A549 (cell line): ENCODE measurements around the gene NCOA3. TPM values are rescaled to one million over a fixed set of nuclear protein-coding genes. Genes with fewer than 3 reads are reported as not detected.

Source experiments
- ATAC-seq, 2 experiments: fragments of 200-7000 bp in 1 of 2; fragments of >200 bp in 1 of 2; cut with Nextera tagmentation in 1 of 2; cut with Tn5 transposase in 1 of 2; 3 replicates each; pipeline versions ENCODE4 v1.8.0 to v1.9.1; 2018 to 2020; ENCODE audit warnings: mild to moderate bottlenecking in 1 of 2, moderate library complexity in 1 of 2
- CTCF ChIA-PET: fragments of 300-600 bp; sonication (Branson Sonifier 250); formaldehyde crosslinking; extraction: SDS; loops from one replicate; lab custom pipeline; 2021; ENCODE audit warnings: antibody characterized with exemption, inconsistent platforms; lab: Yijun Ruan, JAX
- POLR2A ChIA-PET: fragments of 350-600 bp; formaldehyde crosslinking; extraction: SDS; loops from one replicate; lab custom pipeline; 2021; ENCODE audit warnings: antibody characterized with exemption, inconsistent platforms; lab: Yijun Ruan, JAX
- DNase-seq, 2 experiments: peaks; one replicate each; pipeline versions ENCODE4 v3.0.0 to v3.0.0-alpha.2; 2011 to 2016; ENCODE audit warnings: low read depth in 1 of 2, low spot score in 1 of 2
- FAIRE-seq: peaks from 2 replicates; lab custom pipeline; 2011; peaks lifted over from hg19 to GRCh38; lab: Jason Lieb, UNC
- H3K27ac ChIP-seq, 2 experiments: fragments of >200 bp; sonication (Bioruptor Twin); formaldehyde crosslinking; 3 replicates each; pipeline ENCODE4 v1.5.1; 2016 to 2017
- H3K4me1 ChIP-seq: fragments of >200 bp; sonication (Bioruptor Twin); formaldehyde crosslinking; 3 replicates; pipeline ENCODE4 v1.6.1; 2016
- H3K4me2 ChIP-seq: fragments of >200 bp; sonication (Bioruptor Twin); formaldehyde crosslinking; 3 replicates; pipeline ENCODE4 v1.6.1; 2016
- H3K4me3 ChIP-seq: fragments of >200 bp; sonication (Bioruptor Twin); formaldehyde crosslinking; 3 replicates; pipeline ENCODE4 v1.5.1; 2016
- H3K9me3 ChIP-seq: fragments of >200 bp; sonication (Bioruptor Twin); formaldehyde crosslinking; 3 replicates; pipeline ENCODE4 v1.6.1; 2016
- CEBPB ChIP-seq, 2 experiments: fragments of >200 bp in 1 of 2; sonication (Bioruptor Twin) in 1 of 2; formaldehyde crosslinking in 1 of 2; IDR thresholded peaks; 2 replicates each; pipeline ENCODE4 v1.6.1; 2012 to 2016
- CHD2 ChIP-seq: fragments of 150-350 bp; IDR thresholded peaks from 2 replicates; pipeline ENCODE4 v1.6.1; 2014; ENCODE audit warnings: low read length; ENCODE audit not compliant: partially characterized antibody
- CTCF ChIP-seq: fragments of >200 bp; sonication (Bioruptor Twin); formaldehyde crosslinking; IDR thresholded peaks from 3 replicates; pipeline ENCODE4 v1.5.1; 2016
- EP300 ChIP-seq, 2 experiments: fragments of >200 bp; sonication (Bioruptor Twin); formaldehyde crosslinking; IDR thresholded peaks; 2 replicates in 1 of 2; 3 replicates in 1 of 2; pipeline ENCODE4 v1.6.1; 2016 to 2017
- FOSL2 ChIP-seq, 2 experiments: fragments of 450-650 bp in 1 of 2; fragments of >200 bp in 1 of 2; sonication (Bioruptor Twin) in 1 of 2; formaldehyde crosslinking; IDR thresholded peaks; 2 replicates each; pipeline versions ENCODE4 v1.5.0 to v1.6.1; 2016 to 2020; ENCODE audit warnings: mild to moderate bottlenecking in 1 of 2, moderate library complexity in 1 of 2
- FOXS1 ChIP-seq: fragments of 250-450 bp; sonication (Bioruptor Pico); IDR thresholded peaks from 2 replicates; pipeline ENCODE4 v1.5.0; 2020; ENCODE audit warnings: mild to moderate bottlenecking, moderate library complexity
- GATA3 ChIP-seq: IDR thresholded peaks from 2 replicates; pipeline ENCODE4 v1.6.1; 2012; ENCODE audit warnings: borderline replicate concordance
- HDAC2 ChIP-seq: fragments of 200-600 bp; sonication (generic); IDR thresholded peaks from 2 replicates; pipeline ENCODE4 v1.6.1; 2016
- HES2 ChIP-seq: fragments of >200 bp; sonication (Bioruptor Twin); formaldehyde crosslinking; IDR thresholded peaks from 2 replicates; pipeline ENCODE4 v1.6.1; 2016
- HOXB13 ChIP-seq: fragments of 250-450 bp; sonication (Bioruptor Pico); IDR thresholded peaks from 2 replicates; pipeline ENCODE4 v1.5.0; 2020; ENCODE audit warnings: low read depth, mild to moderate bottlenecking, moderate library complexity
- HOXB5 ChIP-seq: fragments of 250-450 bp; sonication (Bioruptor Pico); IDR thresholded peaks from 2 replicates; pipeline ENCODE4 v1.5.0; 2020; ENCODE audit warnings: mild to moderate bottlenecking, moderate library complexity
- JUN ChIP-seq, 2 experiments: fragments of >200 bp; sonication (Bioruptor Twin); formaldehyde crosslinking; IDR thresholded peaks; 2 replicates in 1 of 2; 3 replicates in 1 of 2; pipeline ENCODE4 v1.6.1; 2016 to 2017
- JUNB ChIP-seq: fragments of >200 bp; sonication (Bioruptor Twin); formaldehyde crosslinking; IDR thresholded peaks from 2 replicates; pipeline ENCODE4 v1.6.1; 2016
- PBX3 ChIP-seq: IDR thresholded peaks from 2 replicates; pipeline ENCODE4 v1.6.1; 2012
- RAD21 ChIP-seq, 2 experiments: fragments of >200 bp in 1 of 2; sonication (Bioruptor Twin) in 1 of 2; formaldehyde crosslinking in 1 of 2; IDR thresholded peaks in 1 of 2; conservative IDR thresholded peaks in 1 of 2; 2 replicates in 1 of 2; 3 replicates in 1 of 2; pipeline ENCODE4 v1.6.1; 2012 to 2018; ENCODE audit warnings: inconsistent platforms in 1 of 2
- RNF2 ChIP-seq: fragments of 200-600 bp; sonication (generic); IDR thresholded peaks from 2 replicates; pipeline ENCODE4 v1.6.1; 2016; ENCODE audit warnings: low read depth, mild to moderate bottlenecking, antibody characterized with exemption, moderate library complexity, borderline replicate concordance
- SMC3 ChIP-seq: fragments of >200 bp; sonication (Bioruptor Twin); formaldehyde crosslinking; IDR thresholded peaks from 3 replicates; pipeline ENCODE4 v1.6.1; 2018; ENCODE audit warnings: inconsistent platforms
- USF2 ChIP-seq: fragments of 450-650 bp; IDR thresholded peaks from 2 replicates; pipeline ENCODE4 v1.6.1; 2014; ENCODE audit warnings: antibody characterized with exemption
- ZFP36 ChIP-seq: fragments of 450-650 bp; IDR thresholded peaks from 2 replicates; pipeline ENCODE4 v1.6.1; 2014; ENCODE audit warnings: borderline replicate concordance; ENCODE audit not compliant: partially characterized antibody
- ZSCAN20 ChIP-seq: fragments of 250-450 bp; sonication (Bioruptor Pico); IDR thresholded peaks from 2 replicates; pipeline ENCODE4 v1.8.0; 2022; ENCODE audit warnings: mild to moderate bottlenecking, moderate library complexity
- WGBS: methylation state at CpG from one replicate; pipeline ENCODE4 v1.1.6; 2017; ENCODE audit errors: missing lambda C conversion rate; 5-methylcytosine and 5-hydroxymethylcytosine counted together
- polyA plus RNA-seq, 4 experiments: library from polyadenylated mRNA; depleted of rRNA in 3 of 4; stranded (reverse); fragments of >200 nt; fragmentation: RNase III in 1 of 4; extraction: RNeasy Plus Mini Kit Qiagen cat#74134 plus additional on column Dnase treatment in 1 of 4; gene quantifications; 2 replicates in 3 of 4; 3 replicates in 1 of 4; pipeline ENCODE4 v1.2.3, GENCODE V29; 2011 to 2017
- TF ChIP-seq, protein P1 (sequence below): IDR thresholded peaks from 2 replicates; pipeline ENCODE4 v1.6.1; 2012
- TF ChIP-seq, protein P2 (sequence below): IDR thresholded peaks from 2 replicates; pipeline ENCODE4 v1.6.1; 2012; ENCODE audit warnings: low read depth, borderline replicate concordance

The NCOA3 gene
- polyA plus RNA-seq, 2 of the 4 experiments (the other 2 are of a cell fraction), result 42.9 to 136 TPM

DNA sequence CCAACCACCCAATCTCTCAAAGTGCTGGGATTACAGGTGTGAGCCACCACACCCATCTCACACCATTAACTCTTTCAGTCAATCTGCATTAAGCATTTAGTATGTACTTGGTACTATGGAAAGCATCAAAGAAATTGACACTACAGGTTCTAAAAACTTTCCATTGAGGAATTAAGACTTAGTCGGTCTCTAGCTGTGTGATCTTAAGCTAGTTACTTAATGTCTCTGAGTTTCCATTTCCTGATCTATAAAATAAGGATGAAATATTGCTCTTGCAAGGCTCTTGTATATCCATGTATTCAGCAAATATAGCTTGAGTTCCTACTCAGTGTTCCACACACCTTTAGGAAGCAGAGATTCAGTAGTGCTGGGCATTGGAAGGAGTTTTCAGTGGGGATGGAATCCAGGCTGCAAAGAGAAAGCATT is 48.9 kb upstream of the NCOA3 start:
- FAIRE-seq, result no peak
- ATAC-seq, result peak in 1 of 2 experiments; percentile 27; a peak in 1 of 6 replicates
- no peak overlapping the region for H3K4me3 ChIP-seq
- DNase-seq, result no peak
- peaks cover 11% of the 10 kb centered on the region for H3K9me3 ChIP-seq
- ChIA-PET CTCF (interaction anchor here (1.8 to 3.9 kb wide), 3 partner anchors 10 to 69 kb away, joined by 6 to 19 read pairs (median 12); no protein-coding TSS in a partner anchor), POLR2A (interaction anchor here (0.9 to 1.6 kb wide), 5 partner anchors 12 to 69 kb away, joined by 3 to 12 read pairs (median 9); partner anchors contain the start of gene NCOA3)
- peak overlapping the region; percentile 87 to 90 for H3K27ac ChIP-seq
- peaks cover 63% of the 10 kb centered on the region for H3K4me1 ChIP-seq
- H3K4me2 ChIP-seq, result peak overlapping the region; percentile 55
- peak; percentile 76 for TF ChIP-seq ZFP36
- TF ChIP-seq ZSCAN20, result no peak
- no peak for TF ChIP-seq CHD2
- TF ChIP-seq FOXS1 (CRISPR knock-in tag), result no peak
- TF ChIP-seq HDAC2, result no peak
- TF ChIP-seq, all 56 proteins: peak for 1
- WGBS, result 20% methylated on average over 1 of the region's 1 CpG

DNA sequence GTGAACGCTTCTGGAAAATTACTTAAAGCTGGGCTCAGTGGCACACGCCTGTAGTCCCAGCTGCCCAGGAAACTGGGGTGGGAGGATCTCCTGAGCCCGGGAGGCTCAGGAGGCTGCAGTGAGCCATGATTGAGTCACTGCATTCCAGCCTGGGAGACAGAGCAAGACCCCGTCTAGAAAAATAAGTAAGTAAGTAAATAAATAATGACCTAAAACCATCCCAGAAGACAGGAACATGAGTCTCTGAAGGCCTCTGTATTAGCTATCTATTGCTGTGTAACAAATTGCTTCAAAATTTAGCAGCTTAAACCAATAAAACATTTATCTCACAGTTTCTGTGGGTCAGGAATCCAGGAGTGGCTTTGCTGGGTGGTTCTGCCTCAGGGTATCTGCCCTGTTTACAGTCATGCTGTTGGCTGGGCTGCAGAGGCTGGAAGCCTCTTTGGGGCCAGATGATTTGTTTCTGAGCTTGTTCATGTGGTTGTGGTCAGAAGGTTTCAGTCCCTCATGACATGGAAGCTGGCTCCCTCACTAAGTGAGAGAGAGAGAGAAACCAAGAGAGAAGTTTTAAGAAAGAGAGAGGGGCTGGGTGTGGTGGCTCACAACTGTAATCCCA is 48.4 kb upstream of the NCOA3 start:
- no peak for FAIRE-seq
- peak; percentile 85 to 90 for ATAC-seq
- H3K27ac ChIP-seq, result peak overlapping the region; percentile 87 to 90
- peaks cover 68% of the 10 kb centered on the region for H3K4me1 ChIP-seq
- WGBS, result 0% methylated on average over 4 of the region's 4 CpGs
- DNase-seq, result peak; percentile 50 to 93
- peaks cover 11% of the 10 kb centered on the region for H3K9me3 ChIP-seq
- H3K4me3 ChIP-seq, result no peak overlapping the region
- TF ChIP-seq, protein P1, sequence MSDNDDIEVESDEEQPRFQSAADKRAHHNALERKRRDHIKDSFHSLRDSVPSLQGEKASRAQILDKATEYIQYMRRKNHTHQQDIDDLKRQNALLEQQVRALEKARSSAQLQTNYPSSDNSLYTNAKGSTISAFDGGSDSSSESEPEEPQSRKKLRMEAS, result peak; percentile 85
- TF ChIP-seq CEBPB (IDR thresholded peaks at IDR 0.05) (peak; percentile 62 to 83), HDAC2 (no peak), FOSL2 (IDR thresholded peaks at IDR 0.05) (peak; percentile 85), FOSL2 (CRISPR knock-in tag; IDR thresholded peaks at IDR 0.05) (peak; percentile 96), PBX3 (0 out of 2 replicates have a peak, but pooled peaks have one; percentile 64), HOXB5 (CRISPR knock-in tag) (0 out of 2 replicates have a peak, but pooled peaks have one; percentile 47), EP300 (IDR thresholded peaks at IDR 0.05) (peak; percentile 78 to 82; a peak in 4 of 5 replicates), CTCF (no peak), JUN (IDR thresholded peaks at IDR 0.05) (peak; percentile 38 to 65; a peak in 2 of 5 replicates), SMC3 (peak; percentile 28; the same call in 2 of the 3 replicates), HES2 (peak; percentile 66), ZFP36 (no peak), HOXB13 (0 out of 2 replicates have a peak, but pooled peaks have one; percentile 35), RAD21 (conservative IDR thresholded peaks at IDR 0.05 in 1 of 2, IDR thresholded peaks at IDR 0.05 in 1 of 2) (peak; percentile 38 to 39; a peak in 3 of 5 replicates), JUNB (peak; percentile 90), GATA3 (peak; percentile 84; the same call in 1 of the 2 replicates), FOXS1 (CRISPR knock-in tag) (peak; percentile 66), USF2 (no peak), RNF2 (no peak)
- TF ChIP-seq, protein P2, sequence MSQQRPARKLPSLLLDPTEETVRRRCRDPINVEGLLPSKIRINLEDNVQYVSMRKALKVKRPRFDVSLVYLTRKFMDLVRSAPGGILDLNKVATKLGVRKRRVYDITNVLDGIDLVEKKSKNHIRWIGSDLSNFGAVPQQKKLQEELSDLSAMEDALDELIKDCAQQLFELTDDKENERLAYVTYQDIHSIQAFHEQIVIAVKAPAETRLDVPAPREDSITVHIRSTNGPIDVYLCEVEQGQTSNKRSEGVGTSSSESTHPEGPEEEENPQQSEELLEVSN, result peak; percentile 35; the same call in 1 of the 2 replicates
- CTCF ChIA-PET, result interaction anchor here (0.6 to 3.9 kb wide), 5 partner anchors 10 to 69 kb away, joined by 3 to 19 read pairs (median 6); no protein-coding TSS in a partner anchor
- H3K4me2 ChIP-seq, result peak overlapping the region; percentile 55
- POLR2A ChIA-PET, result interaction anchor here (0.9 to 1.6 kb wide), 5 partner anchors 11 to 69 kb away, joined by 3 to 12 read pairs (median 9); partner anchors contain the start of gene NCOA3
